AG09319 (cell line): Measurements from ENCODE around the gene PRKAR1A.

Experiments used
- DNase-seq: peaks from one replicate; pipeline ENCODE4 v3.0.0-alpha.2; 2010; ENCODE audit warnings: low read depth; ENCODE audit errors: extremely low read depth
- TF ChIP-seq, protein P1 (sequence below): IDR thresholded peaks from 2 replicates; pipeline ENCODE4 v1.5.1; 2011; ENCODE audit warnings: low read depth, mild to moderate bottlenecking, inconsistent platforms, low read length, moderate library complexity

PRKAR1A gene

GRCh38 chr17:68576137-68576536 lies 63.9 kb downstream of the PRKAR1A start:
- TF ChIP-seq, protein P1, sequence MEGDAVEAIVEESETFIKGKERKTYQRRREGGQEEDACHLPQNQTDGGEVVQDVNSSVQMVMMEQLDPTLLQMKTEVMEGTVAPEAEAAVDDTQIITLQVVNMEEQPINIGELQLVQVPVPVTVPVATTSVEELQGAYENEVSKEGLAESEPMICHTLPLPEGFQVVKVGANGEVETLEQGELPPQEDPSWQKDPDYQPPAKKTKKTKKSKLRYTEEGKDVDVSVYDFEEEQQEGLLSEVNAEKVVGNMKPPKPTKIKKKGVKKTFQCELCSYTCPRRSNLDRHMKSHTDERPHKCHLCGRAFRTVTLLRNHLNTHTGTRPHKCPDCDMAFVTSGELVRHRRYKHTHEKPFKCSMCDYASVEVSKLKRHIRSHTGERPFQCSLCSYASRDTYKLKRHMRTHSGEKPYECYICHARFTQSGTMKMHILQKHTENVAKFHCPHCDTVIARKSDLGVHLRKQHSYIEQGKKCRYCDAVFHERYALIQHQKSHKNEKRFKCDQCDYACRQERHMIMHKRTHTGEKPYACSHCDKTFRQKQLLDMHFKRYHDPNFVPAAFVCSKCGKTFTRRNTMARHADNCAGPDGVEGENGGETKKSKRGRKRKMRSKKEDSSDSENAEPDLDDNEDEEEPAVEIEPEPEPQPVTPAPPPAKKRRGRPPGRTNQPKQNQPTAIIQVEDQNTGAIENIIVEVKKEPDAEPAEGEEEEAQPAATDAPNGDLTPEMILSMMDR, result no peak
- DNase-seq, result no peak

- TF ChIP-seq, protein P1, result peak; percentile 43
- DNase-seq, result peak; percentile 54
Observed at GRCh38 chr17:68576811-68577496, 64.7 kb downstream of the PRKAR1A start.

DNA sequence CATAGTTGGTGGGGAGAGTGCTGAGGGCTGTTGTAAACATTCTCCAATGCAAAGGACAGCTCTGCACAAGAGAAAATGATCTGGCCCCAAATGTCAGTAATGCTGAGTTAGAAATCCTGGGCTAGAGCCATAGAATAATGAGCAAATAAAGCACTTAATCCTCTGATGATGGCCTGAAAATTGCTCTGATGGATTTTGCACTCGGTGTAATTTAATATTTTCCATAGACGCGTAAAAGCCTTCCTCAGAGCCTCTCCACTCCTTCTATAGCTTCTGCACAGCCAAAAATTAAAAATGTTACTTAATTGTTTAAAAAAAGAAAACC lies 65.2 kb downstream of the PRKAR1A start:
- no peak for DNase-seq
- TF ChIP-seq, protein P1, result no peak

DNA sequence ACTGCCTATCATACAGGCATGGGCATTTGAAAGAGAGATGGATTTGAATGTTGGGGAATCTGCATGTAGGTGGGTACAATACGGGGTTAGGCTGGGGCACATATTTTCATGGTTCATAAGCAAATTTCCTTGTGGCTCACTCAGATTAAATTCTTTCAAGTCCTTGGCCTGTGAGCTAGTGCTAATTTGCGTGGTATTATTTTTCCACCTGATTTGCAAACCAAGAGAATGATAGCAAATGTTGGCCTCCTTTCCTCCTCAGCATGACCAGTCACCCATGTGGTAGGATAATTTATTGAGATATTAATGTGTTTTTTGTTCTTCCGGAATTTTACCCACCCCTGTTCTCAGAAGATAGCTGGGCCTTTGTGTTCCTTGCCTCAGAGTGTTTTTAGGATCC lies 66.0 kb downstream of the PRKAR1A start:
- TF ChIP-seq, protein P1, result no peak
- DNase-seq, result no peak

- DNase-seq, result no peak
- TF ChIP-seq, protein P1, result no peak
Observed at GRCh38 chr17:68579194-68579927, 67.1 kb downstream of the PRKAR1A start.

- TF ChIP-seq, protein P1, result no peak
- DNase-seq, result peak; percentile 81
Observed at GRCh38 chr17:68580236-68580770, 68.1 kb downstream of the PRKAR1A start.
